Lower leg skin (tissue), 3 donors: ENCODE measurements around the gene COL17A1.

ENCODE experiments used
- CTCF ChIP-seq, 3 donors: fragments of 450-650 bp; IDR thresholded peaks; one replicate each; pipeline ENCODE4 v1.5.1; 2016; ENCODE audit warnings: antibody characterized with exemption in 3 of 3, mild to moderate bottlenecking in 3 of 3, moderate library complexity in 2 of 3
- POLR2A ChIP-seq, 2 donors: fragments of 450-650 bp; IDR thresholded peaks; one replicate each; pipeline ENCODE4 v1.6.1; 2016 to 2017; ENCODE audit warnings: antibody characterized with exemption in 2 of 2, mild to moderate bottlenecking in 1 of 2, moderate library complexity in 1 of 2

GRCh38 chr10:104038537-104038936, 47.1 kb downstream of the COL17A1 start:
- TF ChIP-seq CTCF (IDR thresholded peaks at IDR 0.05): no peak
- no peak for TF ChIP-seq POLR2A (IDR thresholded peaks at IDR 0.05)
